MCF 10A (cell line): Measurements from ENCODE around the gene FBXL5. TPM values are rescaled to one million over a fixed set of nuclear protein-coding genes. Genes with fewer than 3 reads are reported as not detected.

Source experiments
- BruUV-seq: library from RNA; stranded (reverse); fragments of 400-500 nt; replicated peaks from 2 replicates; lab custom pipeline; 2021; lab: Mats Ljungman, UMichigan
- CTCF ChIA-PET: fragments of 300-600 bp; sonication (Branson Sonifier 250); formaldehyde crosslinking; extraction: SDS; loops from one replicate; lab custom pipeline; 2021; ENCODE audit warnings: antibody characterized with exemption, inconsistent platforms; lab: Yijun Ruan, JAX
- POLR2A ChIA-PET: fragments of 300-600, 350-650 bp; sonication (Branson Sonifier 250); formaldehyde crosslinking; extraction: SDS; loops from one replicate; lab custom pipeline; 2020; ENCODE audit warnings: antibody characterized with exemption, inconsistent platforms; lab: Yijun Ruan, JAX
- DNase-seq: peaks from one replicate; pipeline ENCODE4 v3.0.0-alpha.2; 2018; ENCODE audit not compliant: unreplicated experiment
- H3K27ac Mint-ChIP-seq: one replicate; pipeline ENCODE4 v1.8.0; 2022; ENCODE audit warnings: mild to moderate bottlenecking, low read depth, mixed read lengths; ENCODE audit not compliant: unreplicated experiment
- H3K27me3 Mint-ChIP-seq: one replicate; pipeline ENCODE4 v1.8.0; 2022; ENCODE audit warnings: mixed read lengths; ENCODE audit not compliant: insufficient read depth, unreplicated experiment
- H3K36me3 Mint-ChIP-seq: one replicate; pipeline ENCODE4 v1.8.0; 2022; ENCODE audit warnings: mild to moderate bottlenecking, moderate library complexity, mixed read lengths; ENCODE audit not compliant: insufficient read depth, unreplicated experiment
- H3K4me1 Mint-ChIP-seq: one replicate; pipeline ENCODE4 v1.8.0; 2022; ENCODE audit warnings: mixed read lengths; ENCODE audit not compliant: insufficient read depth, unreplicated experiment
- H3K4me3 Mint-ChIP-seq: one replicate; pipeline ENCODE4 v1.8.0; 2022; ENCODE audit warnings: mild to moderate bottlenecking, moderate library complexity, mixed read lengths; ENCODE audit not compliant: unreplicated experiment
- H3K9me3 Mint-ChIP-seq: one replicate; pipeline ENCODE4 v1.8.0; 2022; ENCODE audit warnings: mixed read lengths; ENCODE audit not compliant: unreplicated experiment
- CTCF ChIP-seq: fragments of 200-600 bp; IDR thresholded peaks from one replicate; pipeline ENCODE4 v1.8.0; 2022; ENCODE audit warnings: antibody characterized with exemption, mild to moderate bottlenecking; ENCODE audit not compliant: unreplicated experiment
- intact Hi-C: fragments of 100-400 bp; cut with micrococcal nuclease; formaldehyde crosslinking; loops from 2 replicates; pipeline ENCODE4 v1.14.1; 2022
- total RNA-seq: library from RNA; stranded (reverse); gene quantifications from 2 replicates; pipeline ENCODE4 v1.2.3, GENCODE V29; 2022

Gene FBXL5
- total RNA-seq, 1 experiment from 2014 or later, result 96.8 TPM

- H3K9me3 Mint-ChIP-seq, result no peaks in the 10 kb centered on the region
- H3K27me3 Mint-ChIP-seq, result no peaks in the 10 kb centered on the region
- H3K36me3 Mint-ChIP-seq, result peaks cover 10% of the 10 kb centered on the region
- CTCF ChIA-PET, result no interaction called here
- BruUV-seq, result no TSS peak
- peaks cover 6% of the 10 kb centered on the region for H3K4me1 Mint-ChIP-seq
- no peak for TF ChIP-seq CTCF
- no peak for DNase-seq
- intact Hi-C loops, result no loop called here
- no peak overlapping the region for H3K27ac Mint-ChIP-seq
- H3K4me3 Mint-ChIP-seq, result no peak overlapping the region
- POLR2A ChIA-PET, result no interaction called here
Measured at GRCh38 chr4:15592799-15593198, 62.4 kb downstream of the FBXL5 start.

- H3K4me3 Mint-ChIP-seq, result no peak overlapping the region
- no peaks in the 10 kb centered on the region for H3K27me3 Mint-ChIP-seq
- H3K27ac Mint-ChIP-seq, result peak overlapping the region; percentile 43
- TF ChIP-seq CTCF, result no peak
- ChIA-PET POLR2A (interaction anchor here (1.0 to 1.9 kb wide), 2 partner anchors 16 to 108 kb away, joined by 4 to 9 read pairs; no protein-coding TSS in a partner anchor), CTCF (interaction anchor here (0.5 kb wide), 1 partner anchor 11 kb away, joined by 3 read pairs; no protein-coding TSS in a partner anchor)
- no TSS peak for BruUV-seq
- intact Hi-C loops, result no loop called here
- H3K9me3 Mint-ChIP-seq, result no peaks in the 10 kb centered on the region
- H3K36me3 Mint-ChIP-seq, result no peaks in the 10 kb centered on the region
- DNase-seq, result peak; percentile 53
- peaks cover 21% of the 10 kb centered on the region for H3K4me1 Mint-ChIP-seq
Measured at GRCh38 chr4:15587649-15588048, 67.5 kb downstream of the FBXL5 start.

- Mint-ChIP-seq H3K9me3 (no peaks in the 10 kb centered on the region), H3K36me3 (no peaks in the 10 kb centered on the region), H3K4me1 (peaks cover 21% of the 10 kb centered on the region), H3K27me3 (no peaks in the 10 kb centered on the region), H3K4me3 (no peak overlapping the region), H3K27ac (no peak overlapping the region)
- POLR2A ChIA-PET, result interaction anchor here (0.7 to 1.9 kb wide), 3 partner anchors 12 to 106 kb away, joined by 3 to 9 read pairs (median 4); no protein-coding TSS in a partner anchor
- BruUV-seq, result no TSS peak
- intact Hi-C loops, result no loop called here
- peak; percentile 17 for DNase-seq
- TF ChIP-seq CTCF, result no peak
- CTCF ChIA-PET, result interaction anchor here (0.5 to 1.1 kb wide), 2 partner anchors 8 to 55 kb away, joined by 3 read pairs; no protein-coding TSS in a partner anchor
Measured at GRCh38 chr4:15586066-15586465, 69.1 kb downstream of the FBXL5 start.

- Mint-ChIP-seq H3K9me3 (no peaks in the 10 kb centered on the region), H3K27me3 (no peaks in the 10 kb centered on the region), H3K36me3 (no peaks in the 10 kb centered on the region), H3K4me1 (peaks cover 21% of the 10 kb centered on the region), H3K27ac (no peak overlapping the region), H3K4me3 (no peak overlapping the region)
- no peak for TF ChIP-seq CTCF
- no TSS peak for BruUV-seq
- intact Hi-C loops, result no loop called here
- CTCF ChIA-PET, result no interaction called here
- POLR2A ChIA-PET, result interaction anchor here (1.3 kb wide), 1 partner anchor 18 kb away, joined by 3 read pairs; no protein-coding TSS in a partner anchor
- DNase-seq, result no peak
Measured at GRCh38 chr4:15585331-15585730, 69.8 kb downstream of the FBXL5 start.
